GM12878 (cell line): ENCODE measurements around the gene ATP6V1A. TPM values are rescaled to one million over a fixed set of nuclear protein-coding genes. Genes with fewer than 3 reads are reported as not detected.

Source experiments
- ATAC-seq: fragments of 200-7000 bp; cut with Tn5 transposase; 3 replicates; pipeline ENCODE4 v1.9.1; 2020; ENCODE audit warnings: mild to moderate bottlenecking, moderate library complexity
- BruUV-seq: library from RNA; stranded (reverse); fragments of 400-500 nt; replicated peaks from 2 replicates; lab custom pipeline; 2021; lab: Mats Ljungman, UMichigan
- CTCF ChIA-PET: fragments of 300-600 bp; sonication (Branson Sonifier 250); formaldehyde crosslinking; extraction: SDS; loops from one replicate; lab custom pipeline; 2021; ENCODE audit warnings: inconsistent platforms; lab: Yijun Ruan, JAX
- POLR2A ChIA-PET: fragments of 350-600 bp; formaldehyde crosslinking; extraction: SDS; loops from one replicate; lab custom pipeline; 2021; ENCODE audit warnings: inconsistent platforms; lab: Charles Lee
- RAD21 ChIA-PET: fragments of 300-600 bp; sonication (Branson Sonifier 250); formaldehyde crosslinking; loops from one replicate; lab custom pipeline; 2023; ENCODE audit warnings: antibody characterized with exemption; ENCODE audit not compliant: unreplicated experiment; lab: Charles Lee
- SMC1A ChIA-PET: fragments of 300-600 bp; sonication (Branson Sonifier 250); formaldehyde crosslinking; loops from one replicate; lab custom pipeline; 2023; ENCODE audit not compliant: unreplicated experiment, uncharacterized antibody; lab: Charles Lee
- DNase-seq: peaks from one replicate; pipeline ENCODE4 v3.0.0-alpha.2; 2011; ENCODE audit warnings: low read depth, low spot score
- FAIRE-seq: peaks from 3 replicates; lab custom pipeline; 2011; peaks lifted over from hg19 to GRCh38; lab: Jason Lieb, UNC
- H2AFZ ChIP-seq: 2 replicates; pipeline ENCODE4 v1.6.0; 2011; ENCODE audit warnings: low read depth, low read length, control low read depth; ENCODE audit not compliant: control insufficient read depth
- H3K27ac ChIP-seq: 2 replicates; pipeline ENCODE4 v1.5.1; 2011; ENCODE audit warnings: control low read depth; ENCODE audit not compliant: control insufficient read depth, insufficient read depth
- H3K27me3 ChIP-seq, 2 experiments: replicated peaks in 1 of 2; 2 replicates each; pipeline versions ENCODE4 v1.6.0 to v1.6.1; 2011; ENCODE audit warnings: low read length in 1 of 2; ENCODE audit not compliant: control insufficient read depth in 2 of 2, insufficient read depth in 2 of 2
- H3K36me3 ChIP-seq, 2 experiments: 2 replicates each; pipeline ENCODE4 v1.5.1; 2011; ENCODE audit warnings: low read length in 1 of 2; ENCODE audit not compliant: control insufficient read depth in 2 of 2, insufficient read depth in 2 of 2
- H3K4me1 ChIP-seq: 2 replicates; pipeline ENCODE4 v1.6.1; 2011; ENCODE audit warnings: mild to moderate bottlenecking, low read length, moderate library complexity, mixed read lengths; ENCODE audit not compliant: control insufficient read depth, insufficient read depth
- H3K4me2 ChIP-seq: 2 replicates; pipeline ENCODE4 v1.6.0; 2011; ENCODE audit warnings: control low read depth; ENCODE audit not compliant: control insufficient read depth, insufficient read depth
- H3K4me3 ChIP-seq: fragments of 200-600 bp; sonication (generic); 2 replicates; pipeline ENCODE4 v1.5.1; 2016
- H3K79me2 ChIP-seq: 2 replicates; pipeline ENCODE4 v1.6.0; 2011; ENCODE audit warnings: low read length; ENCODE audit not compliant: control insufficient read depth, insufficient read depth
- H3K9ac ChIP-seq: 2 replicates; pipeline ENCODE4 v1.8.0; 2011; ENCODE audit warnings: low read length, control low read depth, mixed read lengths; ENCODE audit not compliant: control insufficient read depth, insufficient read depth
- H3K9me3 ChIP-seq: replicated peaks from 3 replicates; pipeline ENCODE4 v1.5.1; 2011; ENCODE audit warnings: mild to moderate bottlenecking, low read length; ENCODE audit not compliant: control insufficient read depth, insufficient read depth
- H4K20me1 ChIP-seq: 2 replicates; pipeline ENCODE4 v1.6.0; 2011; ENCODE audit not compliant: control insufficient read depth, insufficient read depth
- ASH2L ChIP-seq: fragments of 300-600, 200-600 bp; sonication (generic); IDR thresholded peaks from 2 replicates; pipeline ENCODE4 v1.6.1; 2017; ENCODE audit warnings: low read depth, mild to moderate bottlenecking, borderline replicate concordance
- HDGF ChIP-seq: fragments of 450-650 bp; IDR thresholded peaks from 2 replicates; pipeline ENCODE4 v1.6.1; 2016; ENCODE audit warnings: antibody characterized with exemption
- MEF2A ChIP-seq: IDR thresholded peaks from 2 replicates; pipeline ENCODE4 v1.6.1; 2011; ENCODE audit warnings: low read depth, mild to moderate bottlenecking, low read length, moderate library complexity; ENCODE audit not compliant: insufficient read depth
- NFXL1 ChIP-seq: fragments of 450-650 bp; IDR thresholded peaks from 2 replicates; pipeline ENCODE4 v1.6.1; 2017; ENCODE audit warnings: antibody characterized with exemption, mild to moderate bottlenecking, borderline replicate concordance
- POLR2AphosphoS5 ChIP-seq: IDR thresholded peaks from 2 replicates; pipeline ENCODE4 v1.6.1; 2011; ENCODE audit warnings: mild to moderate bottlenecking, low read length, inconsistent platforms
- RCOR1 ChIP-seq: conservative IDR thresholded peaks from 2 replicates; pipeline ENCODE4 v1.6.1; 2012; ENCODE audit warnings: low read depth, low read length, improper control_type of control experiment
- SIX5 ChIP-seq: IDR thresholded peaks from 2 replicates; pipeline ENCODE4 v1.6.1; 2011; ENCODE audit warnings: mild to moderate bottlenecking, low read depth, low read length, moderate library complexity; ENCODE audit not compliant: severe bottlenecking
- SMAD1 ChIP-seq: fragments of 450-650 bp; IDR thresholded peaks from 2 replicates; pipeline ENCODE4 v1.6.1; 2018; ENCODE audit warnings: mild to moderate bottlenecking, low read depth; ENCODE audit not compliant: partially characterized antibody
- SPI1 ChIP-seq: IDR thresholded peaks from 2 replicates; pipeline ENCODE4 v1.6.1; 2011; ENCODE audit warnings: low read depth, mild to moderate bottlenecking, low read length, moderate library complexity, borderline replicate concordance; ENCODE audit not compliant: insufficient read depth
- TBL1XR1 ChIP-seq: IDR thresholded peaks from 2 replicates; pipeline ENCODE4 v1.6.1; 2012; ENCODE audit warnings: low read depth, low read length, improper control_type of control experiment
- TCF7 ChIP-seq: IDR thresholded peaks from 2 replicates; pipeline ENCODE4 v1.6.1; 2014; ENCODE audit warnings: antibody characterized with exemption, borderline replicate concordance
- ZBED1 ChIP-seq: IDR thresholded peaks from 2 replicates; pipeline ENCODE4 v1.6.1; 2016; ENCODE audit warnings: borderline replicate concordance
- ZNF622 ChIP-seq: fragments of 450-650 bp; IDR thresholded peaks from 2 replicates; pipeline ENCODE4 v1.6.1; 2017; ENCODE audit warnings: mild to moderate bottlenecking, inconsistent platforms
- ZZZ3 ChIP-seq: IDR thresholded peaks from 2 replicates; pipeline ENCODE4 v1.6.1; 2011; ENCODE audit warnings: low read depth; ENCODE audit not compliant: control insufficient read depth, insufficient read length
- in situ Hi-C: fragments of 300-500 bp; cut with MboI; formaldehyde crosslinking; loops from 9 replicates; pipeline ENCODE4 v1.14.3; 2018; ENCODE audit warnings: mixed read lengths
- intact Hi-C: fragments of 100-400 bp; cut with micrococcal nuclease; formaldehyde crosslinking; loops from one replicate; pipeline ENCODE4 v1.14.2; 2022; ENCODE audit not compliant: unreplicated experiment
- polyA plus RNA-seq, 11 experiments: library from polyadenylated mRNA; depleted of rRNA in 4 of 11; unstranded in 6 of 11; stranded (reverse) in 5 of 11; fragments of >200 nt; fragmentation: Nextera tagmentation in 4 of 11; fragmentation: Illumina TruSeq in 1 of 11; extraction: Ambion mirVana in 4 of 11; extraction: Trizol in 1 of 11; gene quantifications; 1 replicate in 1 of 11; 2 replicates in 10 of 11; pipeline versions ENCODE4 v1.2.1 to v1.2.3, GENCODE V29; 2011 to 2016; ENCODE audit warnings: inconsistent platforms in 2 of 11, missing spikeins in 2 of 11, low read depth in 1 of 11
- total RNA-seq, 4 experiments: library from RNA; depleted of rRNA in 3 of 4; stranded (reverse); fragments of >200 nt in 3 of 4; fragmentation: Illumina TruSeq in 1 of 4; extraction: Trizol in 1 of 4; gene quantifications; 2 replicates each; pipeline versions ENCODE4 v1.2.1 to v1.2.3, GENCODE V29; 2013 to 2021
- TF ChIP-seq, protein P1 (sequence below): fragments of 450-650 bp; IDR thresholded peaks from 2 replicates; pipeline ENCODE4 v1.6.1; 2018; ENCODE audit warnings: mild to moderate bottlenecking, low read depth, moderate library complexity; ENCODE audit not compliant: partially characterized antibody

The ATP6V1A gene
- total and polyA plus RNA-seq, 10 of the 15 experiments (the other 5 are each of a cell fraction or from before 2014, with no cell fraction given) = 22.4 to 65.8 (median 47.7) TPM

- CTCF ChIA-PET = interaction anchor here (1.0 to 1.3 kb wide), 2 partner anchors 13 to 18 kb away, joined by 3 to 5 read pairs; no protein-coding TSS in a partner anchor
- no peak overlapping the region for H2AFZ ChIP-seq
- no peaks in the 10 kb centered on the region for H3K79me2 ChIP-seq
- peak; percentile 41 for FAIRE-seq
- no peak for DNase-seq
- POLR2A ChIA-PET = interaction anchor here (1.2 kb wide), 1 partner anchor 13 kb away, joined by 4 read pairs; no protein-coding TSS in a partner anchor
- H3K4me2 ChIP-seq = no peak overlapping the region
- no peaks in the 10 kb centered on the region for H3K4me1 ChIP-seq
- in situ Hi-C loops (no loop called here), intact Hi-C loops (no loop called here)
- H3K4me3 ChIP-seq = no peak overlapping the region
- SMC1A ChIA-PET = interaction anchor here (1.1 kb wide), 1 partner anchor 10 kb away, joined by 3 read pairs; no protein-coding TSS in a partner anchor
- no peaks in the 10 kb centered on the region for H3K36me3 ChIP-seq
- H3K27me3 ChIP-seq = no peaks in the 10 kb centered on the region
- no peak overlapping the region for H3K9ac ChIP-seq
- no peaks in the 10 kb centered on the region for H4K20me1 ChIP-seq
- peak; percentile 74 for ATAC-seq
- RAD21 ChIA-PET = no interaction called here
- H3K27ac ChIP-seq = no peak overlapping the region
- no TSS peak for BruUV-seq
- TF ChIP-seq RCOR1 (no peak), TBL1XR1 (no peak), TCF7 (no peak)
- no peaks in the 10 kb centered on the region for H3K9me3 ChIP-seq
Measured at GRCh38 chr3:113769551-113769950, 22.7 kb downstream of the ATP6V1A start.

GRCh38 chr3:113771993-113772392 is 25.2 kb downstream of the ATP6V1A start:
- ChIA-PET SMC1A (interaction anchor here (0.5 kb wide), 1 partner anchor 87 kb away, joined by 4 read pairs; no protein-coding TSS in a partner anchor), POLR2A (no interaction called here), CTCF (no interaction called here), RAD21 (no interaction called here)
- no peak overlapping the region for H3K4me2 ChIP-seq
- H3K4me3 ChIP-seq = no peak overlapping the region
- no peaks in the 10 kb centered on the region for H3K9me3 ChIP-seq
- in situ Hi-C loops = no loop called here
- FAIRE-seq (no peak), ATAC-seq (no peak), DNase-seq (no peak)
- no peaks in the 10 kb centered on the region for H3K4me1 ChIP-seq
- no peak overlapping the region for H2AFZ ChIP-seq
- H3K9ac ChIP-seq = no peak overlapping the region
- no peaks in the 10 kb centered on the region for H3K27me3 ChIP-seq
- no TSS peak for BruUV-seq
- no peaks in the 10 kb centered on the region for H3K36me3 ChIP-seq
- H4K20me1 ChIP-seq = no peaks in the 10 kb centered on the region
- no peaks in the 10 kb centered on the region for H3K79me2 ChIP-seq
- H3K27ac ChIP-seq = no peak overlapping the region
- intact Hi-C loops = no loop called here
- TF ChIP-seq ZNF622 (no peak), ZZZ3 (no peak), SMAD1 (no peak), SIX5 (no peak), ASH2L (no peak), HDGF (no peak), MEF2A (no peak), SPI1 (no peak), ZBED1 (no peak), NFXL1 (no peak), POLR2AphosphoS5 (no peak), TCF7 (no peak)
- TF ChIP-seq, protein P1, sequence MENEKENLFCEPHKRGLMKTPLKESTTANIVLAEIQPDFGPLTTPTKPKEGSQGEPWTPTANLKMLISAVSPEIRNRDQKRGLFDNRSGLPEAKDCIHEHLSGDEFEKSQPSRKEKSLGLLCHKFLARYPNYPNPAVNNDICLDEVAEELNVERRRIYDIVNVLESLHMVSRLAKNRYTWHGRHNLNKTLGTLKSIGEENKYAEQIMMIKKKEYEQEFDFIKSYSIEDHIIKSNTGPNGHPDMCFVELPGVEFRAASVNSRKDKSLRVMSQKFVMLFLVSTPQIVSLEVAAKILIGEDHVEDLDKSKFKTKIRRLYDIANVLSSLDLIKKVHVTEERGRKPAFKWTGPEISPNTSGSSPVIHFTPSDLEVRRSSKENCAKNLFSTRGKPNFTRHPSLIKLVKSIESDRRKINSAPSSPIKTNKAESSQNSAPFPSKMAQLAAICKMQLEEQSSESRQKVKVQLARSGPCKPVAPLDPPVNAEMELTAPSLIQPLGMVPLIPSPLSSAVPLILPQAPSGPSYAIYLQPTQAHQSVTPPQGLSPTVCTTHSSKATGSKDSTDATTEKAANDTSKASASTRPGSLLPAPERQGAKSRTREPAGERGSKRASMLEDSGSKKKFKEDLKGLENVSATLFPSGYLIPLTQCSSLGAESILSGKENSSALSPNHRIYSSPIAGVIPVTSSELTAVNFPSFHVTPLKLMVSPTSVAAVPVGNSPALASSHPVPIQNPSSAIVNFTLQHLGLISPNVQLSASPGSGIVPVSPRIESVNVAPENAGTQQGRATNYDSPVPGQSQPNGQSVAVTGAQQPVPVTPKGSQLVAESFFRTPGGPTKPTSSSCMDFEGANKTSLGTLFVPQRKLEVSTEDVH = no peak
